Mesendoderm (in vitro differentiated cells): ENCODE data around the gene SLC6A2.
A peak's percentile ranks its signal among the peaks of the same experiment; 100 is the strongest.

Experiments
- DNase-seq: peaks from one replicate; pipeline ENCODE4 v3.0.0; 2013
- H2AK5ac ChIP-seq: 2 replicates; pipeline ENCODE4 v1.6.1; 2013; ENCODE audit warnings: low read length, inconsistent platforms
- H2BK120ac ChIP-seq: 2 replicates; pipeline ENCODE4 v1.6.1; 2013; ENCODE audit warnings: low read depth, mild to moderate bottlenecking, low read length, moderate library complexity, mixed read lengths
- H2BK15ac ChIP-seq: replicated peaks from 2 replicates; pipeline ENCODE4 v1.6.1; 2013; ENCODE audit warnings: low read depth, mild to moderate bottlenecking, moderate library complexity
- H2BK5ac ChIP-seq: 2 replicates; pipeline ENCODE4 v1.6.1; 2013; ENCODE audit warnings: low read length, inconsistent platforms
- H3K18ac ChIP-seq: 2 replicates; pipeline ENCODE4 v1.6.1; 2013; ENCODE audit warnings: mild to moderate bottlenecking, low read length, mixed read lengths
- H3K23ac ChIP-seq: one replicate; pipeline ENCODE4 v1.6.1; 2013; ENCODE audit warnings: low read length
- H3K27ac ChIP-seq: 2 replicates; pipeline ENCODE4 v1.5.1; 2013; ENCODE audit warnings: low read depth, mild to moderate bottlenecking, inconsistent platforms, low read length, moderate library complexity
- H3K27me3 ChIP-seq: 2 replicates; pipeline ENCODE4 v1.6.1; 2013; ENCODE audit warnings: low read length, control low read depth, mild to moderate bottlenecking, inconsistent platforms; ENCODE audit not compliant: insufficient read depth, poor library complexity
- H3K36me3 ChIP-seq: 2 replicates; pipeline ENCODE4 v1.6.1; 2013; ENCODE audit warnings: low read length, inconsistent platforms; ENCODE audit not compliant: control insufficient read depth, insufficient read depth
- H3K4ac ChIP-seq: one replicate; pipeline ENCODE4 v1.6.1; 2013; ENCODE audit warnings: low read depth, mild to moderate bottlenecking, low read length, moderate library complexity
- H3K4me1 ChIP-seq: 2 replicates; pipeline ENCODE4 v1.6.1; 2013; ENCODE audit warnings: low read depth, low read length, inconsistent platforms; ENCODE audit not compliant: control insufficient read depth
- H3K4me2 ChIP-seq: 2 replicates; pipeline ENCODE4 v1.6.1; 2013; ENCODE audit warnings: low read length
- H3K4me3 ChIP-seq: 2 replicates; pipeline ENCODE4 v1.5.1; 2013; ENCODE audit warnings: mild to moderate bottlenecking, low read length
- H3K56ac ChIP-seq: one replicate; pipeline ENCODE4 v1.6.1; 2013; ENCODE audit warnings: low read length
- H3K79me1 ChIP-seq: 2 replicates; pipeline ENCODE4 v1.6.1; 2013; ENCODE audit warnings: low read length, inconsistent platforms
- H3K79me2 ChIP-seq: 2 replicates; pipeline ENCODE4 v1.6.1; 2013; ENCODE audit warnings: mild to moderate bottlenecking, low read length; ENCODE audit not compliant: control insufficient read depth, insufficient read depth
- H3K9ac ChIP-seq: 2 replicates; pipeline ENCODE4 v1.6.1; 2013; ENCODE audit warnings: low read length, inconsistent platforms
- H4K5ac ChIP-seq: one replicate; pipeline ENCODE4 v1.6.1; 2013; ENCODE audit warnings: low read length
- H4K8ac ChIP-seq: one replicate; pipeline ENCODE4 v1.6.1; 2013; ENCODE audit warnings: low read depth, mild to moderate bottlenecking, control low read depth, low read length, moderate library complexity
- WGBS: extraction: QIAGEN DNeasy Blood & Tissue Kit; methylation state at CpG from one replicate; pipeline ENCODE4 v1.1.7; 2013; ENCODE audit warnings: low lambda C conversion rate, missing lambda C conversion rate; ENCODE audit not compliant: insufficient coverage; ENCODE audit errors: extremely low coverage; 5-methylcytosine and 5-hydroxymethylcytosine counted together

The SLC6A2 gene

GRCh38 chr16:55663765-55664677 is 8.2 kb downstream of the SLC6A2 start:
- Histone ChIP-seq H3K79me1 (no peaks in the 10 kb centered on the region), H2BK15ac (no peak overlapping the region), H4K8ac (no peak overlapping the region), H3K4me1 (peaks cover 3% of the 10 kb centered on the region), H3K27ac (no peak overlapping the region), H3K4me2 (no peak overlapping the region), H4K5ac (no peak overlapping the region), H3K56ac (no peak overlapping the region), H3K36me3 (no peaks in the 10 kb centered on the region), H3K27me3 (no peaks in the 10 kb centered on the region), H3K9ac (no peak overlapping the region), H3K23ac (no peak overlapping the region), H3K18ac (no peak overlapping the region), H2AK5ac (no peak overlapping the region), H2BK5ac (no peak overlapping the region), H3K4ac (no peak overlapping the region), H3K79me2 (no peaks in the 10 kb centered on the region), H3K4me3 (no peak overlapping the region), H2BK120ac (no peak overlapping the region)
- WGBS, result no CpG with 5 or more reads among the region's 8 CpGs
- peak; percentile 54 for DNase-seq

GRCh38 chr16:55664786-55665407 is 9.1 kb downstream of the SLC6A2 start:
- no peak overlapping the region for H3K27ac ChIP-seq
- H2AK5ac ChIP-seq, result no peak overlapping the region
- H3K4me2 ChIP-seq, result no peak overlapping the region
- no peak overlapping the region for H3K23ac ChIP-seq
- no peak for DNase-seq
- H3K36me3 ChIP-seq, result no peaks in the 10 kb centered on the region
- no peak overlapping the region for H4K5ac ChIP-seq
- no peaks in the 10 kb centered on the region for H3K27me3 ChIP-seq
- peaks cover 3% of the 10 kb centered on the region for H3K4me1 ChIP-seq
- H3K4ac ChIP-seq, result no peak overlapping the region
- no peak overlapping the region for H2BK5ac ChIP-seq
- no peak overlapping the region for H3K18ac ChIP-seq
- no peaks in the 10 kb centered on the region for H3K79me2 ChIP-seq
- WGBS, result no CpG with 5 or more reads among the region's 7 CpGs
- no peak overlapping the region for H3K4me3 ChIP-seq
- no peak overlapping the region for H4K8ac ChIP-seq
- H3K79me1 ChIP-seq, result no peaks in the 10 kb centered on the region
- no peak overlapping the region for H3K9ac ChIP-seq
- H3K56ac ChIP-seq, result no peak overlapping the region
- no peak overlapping the region for H2BK15ac ChIP-seq
- H2BK120ac ChIP-seq, result no peak overlapping the region

- Histone ChIP-seq H3K18ac (no peak overlapping the region), H3K79me2 (no peaks in the 10 kb centered on the region), H2BK15ac (no peak overlapping the region), H2BK5ac (no peak overlapping the region), H3K36me3 (no peaks in the 10 kb centered on the region), H3K56ac (no peak overlapping the region), H3K27ac (no peak overlapping the region), H3K4me1 (peaks cover 3% of the 10 kb centered on the region), H4K5ac (no peak overlapping the region), H2AK5ac (no peak overlapping the region), H3K79me1 (no peaks in the 10 kb centered on the region), H3K27me3 (no peaks in the 10 kb centered on the region), H4K8ac (no peak overlapping the region), H3K23ac (no peak overlapping the region), H3K4me3 (no peak overlapping the region), H2BK120ac (no peak overlapping the region), H3K4ac (no peak overlapping the region), H3K4me2 (no peak overlapping the region), H3K9ac (no peak overlapping the region)
- DNase-seq, result no peak
- no CpG with 5 or more reads among the region's 3 CpGs for WGBS
Measured at GRCh38 chr16:55665511-55665910, 9.7 kb downstream of the SLC6A2 start.

- Histone ChIP-seq H3K56ac (no peak overlapping the region), H3K36me3 (no peaks in the 10 kb centered on the region), H3K23ac (no peak overlapping the region), H3K27me3 (no peaks in the 10 kb centered on the region), H3K4ac (no peak overlapping the region), H3K79me2 (no peaks in the 10 kb centered on the region), H2BK120ac (no peak overlapping the region), H2BK15ac (no peak overlapping the region), H3K27ac (no peak overlapping the region), H3K4me3 (no peak overlapping the region), H2AK5ac (no peak overlapping the region), H3K9ac (no peak overlapping the region), H3K4me1 (peaks cover 3% of the 10 kb centered on the region), H3K18ac (no peak overlapping the region), H2BK5ac (no peak overlapping the region), H3K4me2 (no peak overlapping the region), H4K8ac (no peak overlapping the region), H3K79me1 (no peaks in the 10 kb centered on the region), H4K5ac (no peak overlapping the region)
- no CpG with 5 or more reads among the region's 2 CpGs for WGBS
- no peak for DNase-seq
Measured at GRCh38 chr16:55666012-55666411, 10.2 kb downstream of the SLC6A2 start.

- H2BK15ac ChIP-seq, result no peak overlapping the region
- H3K79me2 ChIP-seq, result no peaks in the 10 kb centered on the region
- no peaks in the 10 kb centered on the region for H3K27me3 ChIP-seq
- H3K18ac ChIP-seq, result no peak overlapping the region
- H3K27ac ChIP-seq, result no peak overlapping the region
- H3K56ac ChIP-seq, result no peak overlapping the region
- no peak overlapping the region for H2AK5ac ChIP-seq
- no peak overlapping the region for H2BK5ac ChIP-seq
- no peak overlapping the region for H4K8ac ChIP-seq
- H3K79me1 ChIP-seq, result no peaks in the 10 kb centered on the region
- H2BK120ac ChIP-seq, result no peak overlapping the region
- H3K4ac ChIP-seq, result no peak overlapping the region
- no CpG with 5 or more reads among the region's 1 CpG for WGBS
- H3K4me1 ChIP-seq, result peaks cover 3% of the 10 kb centered on the region
- H3K23ac ChIP-seq, result no peak overlapping the region
- no peaks in the 10 kb centered on the region for H3K36me3 ChIP-seq
- H3K9ac ChIP-seq, result no peak overlapping the region
- no peak overlapping the region for H3K4me2 ChIP-seq
- H3K4me3 ChIP-seq, result no peak overlapping the region
- no peak for DNase-seq
- H4K5ac ChIP-seq, result no peak overlapping the region
Measured at GRCh38 chr16:55667753-55668152, 12.0 kb downstream of the SLC6A2 start.
